Activated CD4-positive, alpha-beta T cell treated with anti-CD3 and anti-CD28 coated beads, Interleukin-2, amount 50 U/mL, for 1 hour (primary cell): Measurements from ENCODE around the gene TMEM221.

Experiments
- DNase-seq: peaks from one replicate; pipeline ENCODE4 v3.0.0-alpha.2; 2020

TMEM221 gene

DNA sequence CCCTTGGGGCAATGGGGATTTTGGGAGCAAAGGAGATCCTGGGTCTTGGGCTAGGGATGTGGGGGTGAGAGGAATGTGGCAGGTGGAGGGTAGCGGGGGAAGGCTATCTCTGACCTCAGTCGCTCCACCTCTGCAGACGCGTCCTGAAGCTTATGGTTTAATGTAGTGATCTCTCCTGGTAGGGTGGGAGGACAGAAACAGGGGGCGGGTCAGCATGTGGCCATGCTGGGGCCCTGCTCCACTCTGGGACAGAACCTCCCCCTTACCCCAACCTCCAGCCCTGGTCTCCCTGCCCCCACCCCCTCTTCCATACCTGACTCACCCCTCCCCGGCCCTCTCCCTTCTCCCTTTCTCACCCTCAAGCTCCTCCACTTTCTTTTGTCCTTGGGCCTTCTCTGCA lies 44.5 kb downstream of the TMEM221 start:
- DNase-seq: no peak

DNA sequence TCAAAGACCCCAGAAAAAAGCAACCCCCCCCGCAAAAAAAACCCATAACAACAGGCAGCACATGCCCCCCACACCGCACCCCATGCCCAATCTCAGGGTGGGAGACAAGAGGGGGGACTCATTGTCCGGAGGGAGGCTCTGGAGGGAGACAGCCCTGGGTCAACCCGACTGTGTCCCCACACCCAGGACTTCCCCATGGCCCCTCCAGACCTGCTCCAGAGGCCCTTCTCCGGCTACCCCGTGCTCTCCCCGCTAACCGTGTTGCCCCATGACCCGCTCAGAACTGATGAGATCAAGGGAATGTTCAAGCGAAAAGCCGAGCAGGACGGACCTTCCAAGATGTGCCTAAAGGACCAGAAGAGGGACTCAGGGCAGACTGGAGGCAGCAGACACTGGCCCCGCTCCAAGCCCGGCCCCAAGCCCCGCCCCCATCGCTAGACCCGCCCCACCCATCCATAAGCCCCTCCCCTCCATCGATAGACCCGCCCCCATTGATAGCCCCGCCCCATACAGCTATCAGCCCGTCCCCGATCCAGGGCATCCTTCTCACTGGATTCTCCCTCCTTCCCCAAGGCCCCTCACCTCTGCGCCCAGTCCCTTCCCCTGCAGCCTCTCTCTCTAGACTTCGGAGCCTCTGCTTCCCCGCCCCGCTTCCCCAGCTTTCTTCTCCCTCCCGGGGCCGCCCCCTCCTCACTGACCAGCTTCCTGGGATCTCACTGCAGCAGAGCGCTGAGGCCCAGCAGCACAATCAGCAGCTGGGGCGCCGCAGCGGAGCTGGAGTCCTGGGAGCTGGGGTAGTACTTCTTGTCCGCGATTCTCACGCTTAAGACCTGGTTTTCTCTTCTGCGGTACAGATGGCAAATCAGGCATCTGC lies 45.2 kb downstream of the TMEM221 start:
- peak; percentile 55 for DNase-seq

DNA sequence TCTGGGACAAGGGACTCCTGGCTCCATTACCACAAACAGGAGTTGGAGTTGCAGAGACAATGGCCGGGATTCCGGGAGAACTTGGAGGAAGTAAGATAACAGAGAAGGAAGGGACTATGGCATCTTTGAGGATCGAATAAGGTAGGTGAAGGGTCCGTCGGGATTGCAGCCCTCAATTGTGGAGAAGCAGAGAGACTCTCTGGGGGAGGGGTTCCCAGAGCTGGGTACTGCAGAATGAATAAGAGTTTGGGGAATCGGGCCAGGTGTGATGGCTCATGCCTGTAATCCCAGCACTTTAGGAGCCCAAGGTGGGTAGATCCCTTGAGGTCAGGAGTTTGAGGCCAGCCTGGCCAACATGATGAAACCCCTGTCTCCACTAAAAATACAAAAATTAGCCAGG lies 46.8 kb downstream of the TMEM221 start:
- no peak for DNase-seq

DNA sequence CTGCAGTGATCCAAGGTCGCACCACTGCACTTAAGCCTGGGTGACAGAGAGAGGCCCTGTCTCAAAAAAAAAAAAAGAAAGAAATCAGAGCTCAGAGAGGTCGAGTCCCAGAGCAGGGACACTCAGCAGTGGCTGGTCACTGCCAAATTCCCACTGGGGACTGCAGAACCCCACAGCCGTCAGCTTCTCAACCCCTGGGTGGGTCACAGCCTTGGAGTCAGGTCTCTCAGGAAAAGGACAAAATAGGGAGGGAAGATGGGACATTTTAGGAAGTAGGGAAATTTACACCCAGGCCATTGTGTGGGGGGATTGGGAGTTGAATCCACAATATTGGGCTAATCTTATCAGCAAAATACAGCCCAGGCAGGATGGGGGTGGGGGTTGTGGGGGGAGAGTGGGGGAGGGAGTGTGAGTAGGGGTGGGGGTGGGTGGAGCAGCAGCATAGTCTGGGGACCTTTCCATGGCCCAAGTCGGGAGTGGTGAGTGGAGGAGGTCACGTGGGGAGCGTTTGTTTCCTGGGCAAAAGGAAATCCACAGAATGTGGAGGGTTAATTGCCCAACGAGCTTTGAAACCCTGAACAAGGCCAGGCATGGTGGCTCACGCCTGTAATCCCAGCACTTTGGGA lies 49.5 kb downstream of the TMEM221 start:
- DNase-seq: no peak

DNA sequence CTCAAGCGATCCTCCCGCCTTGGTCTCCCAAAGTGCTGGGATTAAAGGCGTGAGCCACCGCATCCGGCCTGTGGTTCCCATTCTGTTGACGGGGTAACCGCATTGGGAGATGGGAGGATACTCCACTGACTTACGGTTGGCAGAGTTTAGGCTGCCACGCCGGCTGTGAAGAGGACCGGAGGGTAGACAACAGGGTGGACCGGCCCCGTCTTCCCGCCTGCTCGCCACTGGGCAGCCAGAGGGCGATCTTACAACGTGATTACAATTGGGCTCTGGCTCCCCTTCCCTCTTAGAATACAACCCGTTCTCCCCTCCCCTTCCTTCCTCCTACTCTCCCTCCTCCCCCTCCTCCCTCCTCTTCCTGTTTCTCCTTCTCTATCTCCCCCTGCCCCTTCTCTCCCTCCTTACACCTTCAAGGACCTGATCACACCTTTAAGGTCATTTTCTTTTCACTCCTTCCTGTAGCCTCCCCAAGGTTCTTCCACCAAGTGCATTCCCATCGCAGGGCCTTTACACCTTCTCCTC lies 53.5 kb downstream of the TMEM221 start:
- peak; percentile 60 for DNase-seq

DNA sequence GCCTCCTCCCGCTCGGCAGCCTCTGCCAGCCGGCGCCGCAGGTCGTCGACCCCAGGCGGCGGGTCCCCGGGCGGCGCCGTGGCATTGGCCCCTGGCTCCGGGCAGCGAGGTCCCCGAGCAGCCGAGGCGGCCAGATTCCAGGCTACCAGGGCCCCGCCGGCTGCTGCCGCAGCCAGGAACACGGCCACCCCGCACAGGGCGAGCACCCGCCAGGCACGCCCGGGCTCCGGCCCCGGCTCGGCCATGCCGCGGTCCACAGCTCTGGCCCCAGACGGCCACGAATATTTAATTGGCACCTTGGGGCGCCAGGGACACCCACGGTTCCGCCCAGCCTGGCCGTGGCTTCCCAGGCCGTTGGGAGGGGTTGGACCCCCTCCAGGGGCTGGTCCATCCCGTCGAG lies 54.6 kb downstream of the TMEM221 start, which contains the start of gene CCDC194:
Gene CCDC194 (minus strand): TSS at position 283 of the 400 bp plus-strand sequence. CDS start 38 bp downstream, at position 245.
- no peak for DNase-seq

GRCh38 chr19:17393002-17393401 lies 55.5 kb downstream of the TMEM221 start:
- DNase-seq: no peak

DNA sequence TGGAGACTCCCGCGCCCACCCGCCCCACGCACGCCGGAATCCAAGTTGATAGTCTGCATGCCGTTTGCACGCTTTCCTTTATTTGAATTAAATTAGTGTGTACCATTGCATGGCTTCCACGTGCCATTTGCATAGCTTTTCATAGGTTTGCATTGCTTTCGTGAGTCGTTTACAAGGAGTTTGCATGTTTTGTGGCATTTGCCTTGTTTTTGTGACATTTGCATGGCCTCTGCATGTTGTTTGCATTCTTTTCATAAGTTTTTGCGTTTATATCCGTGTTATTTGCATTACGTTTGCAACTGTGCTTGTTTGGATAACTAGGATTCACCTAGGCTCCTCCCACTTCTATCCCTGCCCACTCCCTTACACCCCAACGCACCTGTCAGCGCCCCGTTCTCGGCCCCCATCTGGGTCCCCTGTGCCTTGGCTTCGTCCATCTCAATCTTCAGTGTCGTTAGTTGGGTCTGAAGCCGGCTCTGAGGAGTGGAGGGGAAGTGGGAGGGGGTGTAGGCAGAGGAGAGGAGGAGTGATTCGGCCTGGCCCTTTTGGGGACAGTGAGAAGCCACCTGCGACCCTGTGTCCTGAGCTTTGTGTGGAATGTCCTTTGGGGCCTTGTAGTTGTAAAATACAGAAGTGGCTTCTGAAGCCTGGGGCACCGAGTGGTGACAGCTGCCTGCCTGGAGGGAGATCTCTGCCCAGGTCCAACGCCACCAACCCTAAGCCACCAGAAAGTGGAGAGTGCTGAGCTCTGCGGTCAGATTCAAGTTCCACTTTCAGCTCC lies 56.9 kb downstream of the TMEM221 start:
- no peak for DNase-seq

DNA sequence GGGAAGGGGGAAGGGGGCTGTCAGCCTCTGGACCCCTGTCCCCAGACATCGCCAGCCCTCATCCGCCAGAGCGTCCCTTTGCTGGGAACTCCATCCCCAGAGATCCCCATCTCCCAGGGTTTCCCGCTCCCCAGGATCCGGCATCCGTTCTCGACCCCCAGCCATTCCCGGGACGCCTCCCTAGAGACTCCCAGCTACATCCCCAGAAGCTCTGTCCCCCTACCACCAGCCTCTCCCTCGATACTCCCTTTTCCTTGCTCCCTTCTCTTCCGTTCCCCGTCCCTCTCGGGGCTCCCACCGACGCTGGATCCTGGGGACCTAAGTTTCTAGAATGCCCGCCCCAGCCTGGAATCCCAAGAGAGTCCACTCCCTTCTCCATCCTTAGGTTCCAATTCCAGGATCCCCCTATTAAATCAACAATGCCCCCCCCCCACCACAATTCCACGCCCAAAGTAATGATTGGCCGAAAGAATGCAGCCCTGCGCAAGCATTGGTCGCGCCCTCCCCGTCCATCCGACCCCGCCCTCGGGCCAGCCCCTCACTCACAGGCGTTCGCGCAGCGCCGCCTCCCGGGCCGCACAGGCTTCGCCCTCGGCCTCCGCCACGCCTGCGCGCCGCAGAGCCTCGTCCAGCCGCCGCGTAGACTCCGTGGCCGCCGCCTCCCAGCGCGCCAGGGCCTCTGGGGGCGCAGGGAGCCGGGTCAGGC lies 57.6 kb downstream of the TMEM221 start:
- DNase-seq: peak; percentile 89

DNA sequence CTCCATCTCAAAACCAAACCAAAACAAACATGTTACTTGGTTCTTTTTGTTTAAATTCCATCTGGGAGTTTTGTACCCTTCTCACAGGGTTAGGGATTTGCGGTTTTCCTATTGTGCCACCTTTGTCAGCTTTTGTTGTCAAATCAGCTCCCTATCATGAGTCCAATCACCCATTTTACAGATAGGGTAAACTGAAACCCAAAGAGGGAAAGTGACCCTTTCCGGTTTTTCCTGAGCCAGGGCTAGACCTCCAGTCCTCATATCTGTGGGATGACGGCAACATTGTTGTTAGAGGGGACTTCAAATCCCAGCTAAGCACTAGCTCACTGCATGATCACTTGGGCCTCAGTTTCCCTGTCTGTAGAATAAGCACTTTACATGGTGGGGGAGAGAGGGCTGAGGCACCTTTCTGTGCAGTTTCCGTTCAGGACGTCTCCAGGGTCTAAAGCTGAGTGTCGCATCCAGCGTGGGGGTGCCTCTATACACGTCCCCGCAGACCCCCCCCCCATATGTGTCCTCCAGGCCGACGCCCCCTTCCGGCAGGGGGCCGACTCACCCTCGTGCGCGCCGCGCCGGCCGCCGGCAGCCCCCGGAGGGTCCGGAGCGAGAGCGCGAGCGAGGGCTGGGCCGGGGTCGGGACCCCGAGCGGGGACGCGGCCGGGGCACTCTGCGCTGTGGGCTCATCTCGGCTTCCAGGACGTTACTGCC lies 58.4 kb downstream of the TMEM221 start:
- DNase-seq: no peak

DNA sequence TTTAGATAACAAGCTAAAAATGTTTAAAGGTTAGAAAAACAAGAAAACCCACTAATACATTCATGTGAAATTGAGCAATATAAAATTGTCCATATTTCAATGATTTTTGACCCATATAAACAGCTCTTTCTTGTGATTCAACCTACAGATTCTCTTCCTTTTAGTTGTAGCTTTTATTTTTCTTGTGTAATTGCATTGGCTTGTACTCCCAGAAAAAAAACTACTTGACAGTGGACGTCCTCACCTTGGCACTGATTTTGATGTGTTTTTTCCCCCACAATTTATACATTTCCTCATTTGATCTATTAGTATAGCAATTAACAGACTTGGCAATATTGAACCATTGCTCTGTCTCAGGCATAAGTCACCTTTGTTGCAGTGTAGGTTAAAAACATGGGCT lies 59.2 kb downstream of the TMEM221 start:
- no peak for DNase-seq

- DNase-seq: peak; percentile 58
These were observed 62.4 kb downstream of the TMEM221 start for GRCh38 chr19:17385878-17386611.
